Heart right ventricle (tissue), 16 donors: ENCODE measurements around the gene GFRA4. TPM values are rescaled to one million over a fixed set of nuclear protein-coding genes. Genes with fewer than 3 reads are reported as not detected.

Experiments used
- ATAC-seq, 8 donors: fragments of 200-7000 bp; cut with Tn5 transposase; one replicate each; pipeline ENCODE4 v1.9.1; 2020; ENCODE audit warnings: mild to moderate bottlenecking in 8 of 8, moderate library complexity in 8 of 8, moderate number of reproducible peaks in 1 of 8
- DNase-seq, 2 donors: peaks; one replicate each; pipeline ENCODE4 v3.0.0-alpha.2; 2020
- H3K27ac ChIP-seq, 10 donors: fragments of 200-600 bp; sonication (generic) in 2 of 10; one replicate each; pipeline versions ENCODE4 v1.5.0 to v1.8.0; 2020 to 2022; ENCODE audit warnings: mild to moderate bottlenecking in 3 of 10
- H3K27me3 ChIP-seq, 7 donors: fragments of 200-600 bp; one replicate each; pipeline ENCODE4 v1.8.0; 2021 to 2022; ENCODE audit warnings: mild to moderate bottlenecking in 2 of 7
- H3K36me3 ChIP-seq, 9 donors: fragments of 200-600 bp; sonication (generic) in 1 of 9; one replicate each; pipeline versions ENCODE4 v1.5.0 to v1.8.0; 2020 to 2022; ENCODE audit warnings: mild to moderate bottlenecking in 2 of 9
- H3K4me1 ChIP-seq, 9 donors: fragments of 200-600 bp; sonication (generic) in 1 of 9; one replicate each; pipeline versions ENCODE4 v1.5.0 to v1.8.0; 2020 to 2022; ENCODE audit warnings: mild to moderate bottlenecking in 4 of 9
- H3K4me3 ChIP-seq, 10 donors: fragments of 200-600 bp; sonication (generic) in 2 of 10; one replicate each; pipeline versions ENCODE4 v1.5.0 to v1.8.0; 2020 to 2022; ENCODE audit warnings: mild to moderate bottlenecking in 7 of 10, moderate library complexity in 2 of 10
- H3K9me3 ChIP-seq, 11 donors: fragments of 200-600 bp in 10 of 11; sonication (generic) in 2 of 11; one replicate each; pipeline versions ENCODE4 v1.5.0 to v1.8.0; 2013 to 2022; ENCODE audit warnings: mild to moderate bottlenecking in 2 of 11, control low read depth in 1 of 11, moderate library complexity in 1 of 11
- CTCF ChIP-seq, 9 donors: fragments of 200-600 bp; sonication (generic) in 2 of 9; IDR thresholded peaks; one replicate each; pipeline versions ENCODE4 v1.5.0 to v1.8.0; 2021 to 2022; ENCODE audit warnings: antibody characterized with exemption in 9 of 9, mild to moderate bottlenecking in 5 of 9, moderate library complexity in 1 of 9
- WGBS, 2 donors: extraction: QIAGEN DNeasy Blood & Tissue Kit; methylation state at CpG; one replicate each; pipeline ENCODE4 v1.1.7; 2013; ENCODE audit warnings: inconsistent platforms in 1 of 2; 5-methylcytosine and 5-hydroxymethylcytosine counted together
- intact Hi-C, 10 donors: fragments of 100-400 bp; cut with DNase I; formaldehyde crosslinking; loops; one replicate each; pipeline versions ENCODE4 v1.11.1 to v1.14.2; 2022
- polyA plus RNA-seq, 2 donors: library from polyadenylated mRNA; stranded (reverse); fragments of 200-250 nt; gene quantifications; one replicate each; pipeline ENCODE4 v1.2.3, GENCODE V29; 2013
- total RNA-seq, 10 donors: library from RNA; stranded (reverse); fragmentation: NEBNext Ultra II Directional in 3 of 10; extraction: Animal tissue kit (Norgen Biotek cat#: 25700) in 3 of 10; gene quantifications; one replicate each; pipeline versions ENCODE4 v1.2.1 to v1.2.4, GENCODE V29; 2021 to 2023
- donor health status: Arrhythmogenic right ventricular cardiomyopathy.
- donor health status: ischemic (EF 13 %, LVEDD 7.1; RV severe dilation, severe dysfunction).
- donor health status: healthy with polysubstance abuse.
- donor health status: DM: no; HTN: yes; CAD: no.
- donor health status: DM: no; HTN: no; CAD: no.
- donor health status: ischemic (EF 25% LVEDD 6.9; RV normal size, moderate dysfunction).
- donor health status: ischemic (EF 25% LVEDD 5.7; RV mildly dilated, moderate dysfunction).
- donor health status: healthy.
- donor health status: DM: yes; HTN: yes; CAD: no.
- donor health status: Ischemic cardiomyopathy.
- donor health status: ischemic (EF 35%, LVEDD 5.7; RV mildly dilated, moderate dysfunction).
- donor health status: nonischemic (EF 11% LVEDD 7.7; RV severe dilation, severe dysfunction).
- donor health status: DM: yes; HTN: yes; CAD: no.
- donor health status: PGD.
- donor health status: ischemic (EF 29% LVEDD 5.4; RV normal size, mild dysfunction).
- donor health status: nonischemic (EF 23%, LVEDD 6.1; RV moderate dilation, normal function).

The GFRA4 gene
- total and polyA plus RNA-seq, 12 donors, result not detected

GRCh38 chr20:3654326-3655130 is 8.7 kb downstream of the GFRA4 start:
- WGBS, 2 donors, result 82 to 85% methylated on average over 17 of the region's 17 CpGs
- peaks cover 0 to 15% (median 3%) of the 10 kb centered on the region in 9 donors for H3K36me3 ChIP-seq
- peaks cover 0 to 21% (median 10%) of the 10 kb centered on the region in 7 donors for H3K27me3 ChIP-seq
- H3K4me3 ChIP-seq, result no peak overlapping the region
- DNase-seq, result no peak
- H3K4me1 ChIP-seq, result peaks cover 0 to 17% (median 0%) of the 10 kb centered on the region in 9 donors
- H3K9me3 ChIP-seq, result peaks cover 0 to 14% (median 0%) of the 10 kb centered on the region in 11 donors
- no peak overlapping the region for H3K27ac ChIP-seq
- intact Hi-C loops, result no loop called here
- no peak for TF ChIP-seq CTCF (IDR thresholded peaks at IDR 0.05)
- no peak for ATAC-seq

- Histone ChIP-seq H3K4me3 (no peak overlapping the region), H3K9me3 (peaks cover 0 to 14% (median 0%) of the 10 kb centered on the region in 11 donors), H3K27me3 (peaks cover 0 to 15% (median 4%) of the 10 kb centered on the region in 7 donors), H3K27ac (no peak overlapping the region), H3K36me3 (peaks cover 0 to 21% (median 7%) of the 10 kb centered on the region in 9 donors), H3K4me1 (peaks cover 0 to 17% (median 0%) of the 10 kb centered on the region in 9 donors)
- WGBS, 2 donors, result 62 to 73% methylated on average over 2 of the region's 2 CpGs
- no peak for DNase-seq
- intact Hi-C loops, result no loop called here
- no peak for ATAC-seq
- TF ChIP-seq CTCF (IDR thresholded peaks at IDR 0.05), result no peak
These were observed 9.3 kb downstream of the GFRA4 start for GRCh38 chr20:3653921-3654320.

GRCh38 chr20:3652676-3653596 is 10.3 kb downstream of the GFRA4 start:
- no peak overlapping the region for H3K4me3 ChIP-seq
- H3K4me1 ChIP-seq, result peaks cover 0 to 17% (median 0%) of the 10 kb centered on the region in 9 donors
- H3K27me3 ChIP-seq, result peaks cover 0 to 10% (median 0%) of the 10 kb centered on the region in 7 donors
- no peak for TF ChIP-seq CTCF (IDR thresholded peaks at IDR 0.05)
- DNase-seq (no peak), ATAC-seq (no peak)
- H3K27ac ChIP-seq, result peak overlapping the region in 1 of 10 donors; percentile 52
- intact Hi-C loops, result no loop called here
- WGBS, 2 donors, result 80 to 81% methylated on average over 10 of the region's 10 CpGs
- H3K36me3 ChIP-seq, result peaks cover 0 to 31% (median 14%) of the 10 kb centered on the region in 9 donors
- H3K9me3 ChIP-seq, result peaks cover 0 to 14% (median 0%) of the 10 kb centered on the region in 11 donors

GRCh38 chr20:3652221-3652620 is 11.0 kb downstream of the GFRA4 start:
- DNase-seq (no peak), ATAC-seq (no peak)
- intact Hi-C loops, result no loop called here

More at GRCh38 chr20:3652221-3652620, 11.0 kb downstream of the GFRA4 start:
- WGBS, 2 donors, result 85 to 93% methylated on average over 9 of the region's 9 CpGs
- H3K4me1 ChIP-seq, result peaks cover 0 to 17% (median 0%) of the 10 kb centered on the region in 9 donors
- H3K4me3 ChIP-seq, result no peak overlapping the region
- peaks cover 0 to 14% (median 0%) of the 10 kb centered on the region in 11 donors for H3K9me3 ChIP-seq
- H3K36me3 ChIP-seq, result peaks cover 0 to 38% (median 14%) of the 10 kb centered on the region in 9 donors
- no peak overlapping the region for H3K27ac ChIP-seq
- no peak for TF ChIP-seq CTCF (IDR thresholded peaks at IDR 0.05)
- peaks cover 0 to 4% (median 0%) of the 10 kb centered on the region in 7 donors for H3K27me3 ChIP-seq
